Prostate gland (tissue), 2 donors: ENCODE data around the gene GNB1. TPM values are rescaled to one million over a fixed set of nuclear protein-coding genes. Genes with fewer than 3 reads are reported as not detected.

Source experiments
- DNase-seq: peaks from one replicate; pipeline ENCODE4 v3.0.0-alpha.2; 2019; ENCODE audit warnings: low spot score
- H3K27ac ChIP-seq, 2 donors: fragments of 200-600 bp; sonication (generic); 2 replicates each; pipeline ENCODE4 v1.5.1; 2017 to 2019
- H3K27me3 ChIP-seq: fragments of 200-600 bp; sonication (generic); replicated peaks from 2 replicates; pipeline ENCODE4 v1.5.1; 2019; ENCODE audit not compliant: insufficient read depth
- H3K36me3 ChIP-seq, 2 donors: fragments of 200-600 bp; sonication (generic); 1 replicate in 1 of 2; 2 replicates in 1 of 2; pipeline versions ENCODE4 v1.5.1 to v1.8.1; 2017 to 2019
- H3K4me1 ChIP-seq: fragments of 200-600 bp; sonication (generic); replicated peaks from 2 replicates; pipeline ENCODE4 v1.5.1; 2019
- H3K4me3 ChIP-seq, 2 donors: fragments of 200-600 bp; sonication (generic); 2 replicates each; pipeline ENCODE4 v1.5.1; 2017 to 2019
- H3K9me3 ChIP-seq: fragments of 200-600 bp; sonication (generic); 2 replicates; pipeline ENCODE4 v1.5.1; 2017
- CTCF ChIP-seq, 4 experiments: fragments of 200-600 bp in 2 of 4; fragments of 450-650 bp in 2 of 4; sonication (generic) in 2 of 4; IDR thresholded peaks; 1 replicate in 3 of 4; 2 replicates in 1 of 4; pipeline ENCODE4 v1.5.1; 2016 to 2019; ENCODE audit warnings: antibody characterized with exemption in 4 of 4, mild to moderate bottlenecking in 2 of 4, moderate library complexity in 2 of 4
- POLR2A ChIP-seq: fragments of 450-650 bp; IDR thresholded peaks from one replicate; pipeline ENCODE4 v1.6.1; 2016; ENCODE audit warnings: antibody characterized with exemption, mild to moderate bottlenecking
- POLR2AphosphoS5 ChIP-seq: sonication (generic); formaldehyde crosslinking; IDR thresholded peaks from one replicate; pipeline ENCODE4 v1.6.1; 2017; ENCODE audit warnings: antibody characterized with exemption
- WGBS: methylation state at CpG from one replicate; pipeline ENCODE4 v1.1.5; 2018; 5-methylcytosine and 5-hydroxymethylcytosine counted together
- intact Hi-C: fragments of 100-400 bp; cut with DNase I; formaldehyde crosslinking; loops from one replicate; pipeline ENCODE4 v1.14.2; 2022
- total RNA-seq, 2 donors: library from RNA; depleted of rRNA; stranded (reverse); fragments of >200 nt; gene quantifications; one replicate each; pipeline ENCODE4 v1.1.0, GENCODE V29; 2016

GNB1 gene
- total RNA-seq, 2 donors from 2014 or later, result 163 to 233 TPM

GRCh38 chr1:1784933-1785332 lies 106.0 kb downstream of the GNB1 start:
- 98% methylated on average over 13 of the region's 13 CpGs for WGBS
- Histone ChIP-seq H3K9me3 (no peaks in the 10 kb centered on the region), H3K27ac (no peak overlapping the region), H3K4me3 (no peak overlapping the region), H3K27me3 (no peaks in the 10 kb centered on the region), H3K36me3 (peaks cover 7 to 25% of the 10 kb centered on the region in 2 donors), H3K4me1 (peaks cover 10% of the 10 kb centered on the region)
- TF ChIP-seq POLR2AphosphoS5 (no peak), CTCF (IDR thresholded peaks at IDR 0.05) (no peak), POLR2A (no peak)
- no peak for DNase-seq
- intact Hi-C loops, result no loop called here

GRCh38 chr1:1783320-1783719 lies 107.6 kb downstream of the GNB1 start:
- 73% methylated on average over 8 of the region's 8 CpGs for WGBS
- TF ChIP-seq POLR2A (no peak), CTCF (IDR thresholded peaks at IDR 0.05) (no peak), POLR2AphosphoS5 (no peak)
- H3K9me3 ChIP-seq, result no peaks in the 10 kb centered on the region
- peak overlapping the region; percentile 82 to 85 for H3K27ac ChIP-seq
- H3K4me1 ChIP-seq, result peaks cover 10% of the 10 kb centered on the region
- DNase-seq, result no peak
- intact Hi-C loops, result no loop called here
- H3K36me3 ChIP-seq, result peaks cover 1 to 16% of the 10 kb centered on the region in 2 donors
- no peak overlapping the region for H3K4me3 ChIP-seq
- H3K27me3 ChIP-seq, result no peaks in the 10 kb centered on the region

GRCh38 chr1:1782399-1783221 lies 108.3 kb downstream of the GNB1 start:
- peaks cover 0 to 12% of the 10 kb centered on the region in 2 donors for H3K36me3 ChIP-seq
- peak in 1 of 4 experiments; percentile 9 for TF ChIP-seq CTCF (IDR thresholded peaks at IDR 0.05)
- TF ChIP-seq POLR2A, result peak; percentile 17
- TF ChIP-seq POLR2AphosphoS5, result peak; percentile 64
- intact Hi-C loops, result no loop called here
- peaks cover 10% of the 10 kb centered on the region for H3K4me1 ChIP-seq
- 1% methylated on average over 26 of the region's 36 CpGs for WGBS
- peak; percentile 83 for DNase-seq
- no peaks in the 10 kb centered on the region for H3K27me3 ChIP-seq
- H3K9me3 ChIP-seq, result no peaks in the 10 kb centered on the region
- H3K4me3 ChIP-seq, result peak overlapping the region; percentile 6 to 22
- H3K27ac ChIP-seq, result peak overlapping the region; percentile 82 to 85

GRCh38 chr1:1781526-1781903 lies 109.4 kb downstream of the GNB1 start:
- Histone ChIP-seq H3K36me3 (peaks cover 0 to under 1% of the 10 kb centered on the region in 2 donors), H3K4me3 (no peak overlapping the region), H3K4me1 (peaks cover 10% of the 10 kb centered on the region), H3K9me3 (no peaks in the 10 kb centered on the region), H3K27ac (peak overlapping the region in 1 of 2 donors; percentile 85), H3K27me3 (no peaks in the 10 kb centered on the region)
- intact Hi-C loops, result no loop called here
- 81% methylated on average over 7 of the region's 7 CpGs for WGBS
- no peak for TF ChIP-seq POLR2A
- TF ChIP-seq POLR2AphosphoS5, result no peak
- DNase-seq, result no peak

- H3K9me3 ChIP-seq, result no peaks in the 10 kb centered on the region
- H3K4me3 ChIP-seq, result no peak overlapping the region
- intact Hi-C loops, result no loop called here
- no peak for TF ChIP-seq CTCF (IDR thresholded peaks at IDR 0.05)
- TF ChIP-seq POLR2AphosphoS5, result no peak
- TF ChIP-seq POLR2A, result no peak
- H3K36me3 ChIP-seq, result no peaks in the 10 kb centered on the region
- H3K27ac ChIP-seq, result peak overlapping the region; percentile 10 to 43
- H3K27me3 ChIP-seq, result no peaks in the 10 kb centered on the region
- WGBS, result 78% methylated on average over 7 of the region's 7 CpGs
- H3K4me1 ChIP-seq, result peaks cover 14% of the 10 kb centered on the region
- DNase-seq, result no peak
These were observed 110.0 kb downstream of the GNB1 start for GRCh38 chr1:1780598-1781525.
